ENCODE results near the gene SNX6. TPM values are rescaled to one million over a fixed set of nuclear protein-coding genes. Genes with fewer than 3 reads are reported as not detected.
"Not testable (repeated sequence)": the region's sequence is repeated elsewhere in the genome, so short reads cannot be mapped to it uniquely, and the experiment has no call there.

SNX6 gene
- total and polyA plus RNA-seq, 2 experiments from 2014 or later = 59.9 to 207 TPM

DNA sequence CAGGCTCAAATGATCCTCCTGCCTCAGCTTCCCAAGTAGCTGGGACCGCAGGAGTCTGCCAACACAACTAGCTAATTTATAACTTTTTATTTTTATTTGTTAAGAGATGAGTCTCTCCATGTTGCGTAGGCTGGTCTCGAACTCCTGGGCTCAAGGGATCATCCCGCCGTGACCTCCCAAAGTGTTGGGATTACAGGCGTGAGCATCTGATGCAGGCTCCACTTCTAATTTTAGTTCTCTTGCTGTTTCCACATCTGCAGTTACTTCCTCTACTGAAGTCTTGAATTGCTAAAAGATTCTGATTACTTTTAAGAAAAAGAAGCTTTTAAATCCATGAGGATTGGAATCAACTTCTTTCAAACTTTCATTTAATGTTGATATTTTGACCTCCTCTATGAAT lies 13.4 kb upstream of the SNX6 start:
- H3K27me3 ChIP-seq = no peaks in the 10 kb centered on the region
- H3K4me3 ChIP-seq = no peak overlapping the region
- no peaks in the 10 kb centered on the region for H3K36me3 ChIP-seq (replicated peaks; ENCODE audit: insufficient read depth, low read depth)
- no peak overlapping the region for H3K4me2 ChIP-seq
- no peaks in the 10 kb centered on the region for H3K9me2 ChIP-seq (replicated peaks; ENCODE audit: insufficient read depth)
- H3K27ac ChIP-seq = no peak overlapping the region
- no peak for DNase-seq (ENCODE audit: low spot score)
- no peaks in the 10 kb centered on the region for H4K20me1 ChIP-seq (ENCODE audit: insufficient read depth, poor library complexity, severe bottlenecking)
- H3K9me3 ChIP-seq (ENCODE audit: low read depth) = no peaks in the 10 kb centered on the region
- H2AFZ ChIP-seq = no peak overlapping the region
- TF ChIP-seq CTCF (IDR thresholded peaks at IDR 0.05; ENCODE audit: poor library complexity) (no peak), EZH2phosphoT487 (IDR thresholded peaks at IDR 0.05; ENCODE audit: low read depth, severe bottlenecking, unreplicated experiment) (no peak), EZH2 (IDR thresholded peaks at IDR 0.05; ENCODE audit: borderline replicate concordance) (no peak)
- 95% methylated on average over 6 of the region's 6 CpGs for WGBS (ENCODE audit: low lambda C conversion rate, missing lambda C conversion rate)
- no peaks in the 10 kb centered on the region for H3K79me2 ChIP-seq
- no peaks in the 10 kb centered on the region for H3K4me1 ChIP-seq (ENCODE audit: insufficient read depth)

DNA sequence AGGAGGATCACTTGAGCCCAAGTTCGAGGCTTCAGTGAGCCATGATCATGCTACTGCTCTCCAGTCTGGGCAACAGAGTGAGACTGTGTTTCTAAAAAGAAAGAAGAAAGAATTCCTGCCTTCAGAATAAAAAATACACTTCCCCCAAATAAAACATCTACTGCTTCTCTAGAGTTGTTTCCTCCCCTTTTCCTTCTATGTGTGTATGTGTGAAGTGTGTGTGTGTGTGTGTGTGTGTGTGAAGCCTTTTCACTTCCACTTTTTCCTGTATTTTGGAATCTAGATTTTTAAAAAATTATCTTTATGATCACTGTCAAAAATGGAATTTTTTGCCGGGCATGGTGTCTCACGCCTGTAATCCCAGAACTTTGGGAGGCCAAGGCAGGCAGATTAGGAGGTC lies 12.6 kb upstream of the SNX6 start:
- Histone ChIP-seq H3K9me3 (ENCODE audit: low read depth) (no peaks in the 10 kb centered on the region), H3K27me3 (no peaks in the 10 kb centered on the region), H3K9me2 (replicated peaks; ENCODE audit: insufficient read depth) (no peaks in the 10 kb centered on the region), H2AFZ (no peak overlapping the region), H3K27ac (no peak overlapping the region), H3K79me2 (no peaks in the 10 kb centered on the region), H3K4me2 (no peak overlapping the region), H4K20me1 (ENCODE audit: insufficient read depth, poor library complexity, severe bottlenecking) (no peaks in the 10 kb centered on the region), H3K4me3 (no peak overlapping the region), H3K36me3 (replicated peaks; ENCODE audit: insufficient read depth, low read depth) (no peaks in the 10 kb centered on the region), H3K4me1 (ENCODE audit: insufficient read depth) (no peaks in the 10 kb centered on the region)
- DNase-seq (ENCODE audit: low spot score) = no peak
- WGBS (ENCODE audit: low lambda C conversion rate, missing lambda C conversion rate) = 96% methylated on average over 3 of the region's 3 CpGs
- TF ChIP-seq EZH2phosphoT487 (IDR thresholded peaks at IDR 0.05; ENCODE audit: low read depth, severe bottlenecking, unreplicated experiment) (no peak), EZH2 (IDR thresholded peaks at IDR 0.05; ENCODE audit: borderline replicate concordance) (no peak), CTCF (IDR thresholded peaks at IDR 0.05; ENCODE audit: poor library complexity) (no peak)

DNA sequence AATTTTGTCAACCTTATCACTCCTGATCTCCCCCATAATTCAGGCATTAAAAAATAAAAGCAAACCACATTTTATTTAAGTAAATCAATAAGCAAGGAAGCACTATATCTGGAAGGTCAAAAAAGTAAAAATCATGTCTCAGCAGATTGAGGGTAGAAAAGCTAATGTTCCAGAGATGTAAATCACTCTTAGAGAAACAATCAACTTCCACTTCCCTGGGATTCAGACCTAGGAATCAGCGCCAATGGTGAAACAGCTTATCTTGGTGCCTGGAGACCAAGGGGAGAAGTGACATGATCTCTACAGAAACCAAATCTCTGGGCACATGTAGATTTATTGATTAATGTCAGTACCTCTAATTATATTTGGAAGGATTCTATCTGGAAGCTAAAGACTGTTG lies 10.9 kb upstream of the SNX6 start:
- TF ChIP-seq EZH2 (IDR thresholded peaks at IDR 0.05; ENCODE audit: borderline replicate concordance) (no peak), CTCF (IDR thresholded peaks at IDR 0.05; ENCODE audit: poor library complexity) (no peak), EZH2phosphoT487 (IDR thresholded peaks at IDR 0.05; ENCODE audit: low read depth, severe bottlenecking, unreplicated experiment) (no peak)
- no peaks in the 10 kb centered on the region for H4K20me1 ChIP-seq (ENCODE audit: insufficient read depth, poor library complexity, severe bottlenecking)
- no peak overlapping the region for H3K4me2 ChIP-seq
- WGBS (ENCODE audit: low lambda C conversion rate, missing lambda C conversion rate) = 97% methylated on average over 1 of the region's 1 CpG
- H3K9me3 ChIP-seq (ENCODE audit: low read depth) = no peaks in the 10 kb centered on the region
- H3K27ac ChIP-seq = no peak overlapping the region
- no peaks in the 10 kb centered on the region for H3K79me2 ChIP-seq
- no peak overlapping the region for H3K4me3 ChIP-seq
- no peak for DNase-seq (ENCODE audit: low spot score)
- no peaks in the 10 kb centered on the region for H3K36me3 ChIP-seq (replicated peaks; ENCODE audit: insufficient read depth, low read depth)
- no peaks in the 10 kb centered on the region for H3K27me3 ChIP-seq
- no peak overlapping the region for H2AFZ ChIP-seq
- H3K4me1 ChIP-seq (ENCODE audit: insufficient read depth) = no peaks in the 10 kb centered on the region
- no peaks in the 10 kb centered on the region for H3K9me2 ChIP-seq (replicated peaks; ENCODE audit: insufficient read depth)

DNA sequence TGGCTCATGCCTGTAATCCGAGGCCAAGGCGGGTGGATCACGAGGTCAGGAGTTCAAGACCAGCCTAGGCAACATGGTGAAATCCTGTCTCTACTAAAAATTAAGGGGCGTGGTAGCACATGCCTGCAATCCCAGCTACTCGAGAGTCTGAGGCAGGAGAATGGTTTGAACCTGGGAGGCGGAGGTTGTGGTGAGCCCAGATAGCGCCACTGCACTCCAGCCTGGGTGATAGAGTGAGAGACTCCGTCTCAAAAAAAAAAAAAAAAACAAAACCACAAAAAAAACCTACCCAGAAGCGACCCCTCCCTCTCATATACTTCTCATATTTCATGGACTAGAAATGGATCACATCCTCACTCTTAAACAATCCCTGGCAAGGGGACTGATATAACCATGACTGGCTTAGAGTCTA lies 4.4 kb upstream of the SNX6 start:
- DNase-seq (ENCODE audit: low spot score); H3K4me3 ChIP-seq; H3K27ac ChIP-seq; H2AFZ ChIP-seq; H3K9me3 ChIP-seq (ENCODE audit: low read depth); H3K36me3 ChIP-seq (replicated peaks; ENCODE audit: insufficient read depth, low read depth); H3K79me2 ChIP-seq; H3K4me2 ChIP-seq; H3K27me3 ChIP-seq; H3K4me1 ChIP-seq (ENCODE audit: insufficient read depth); H3K9me2 ChIP-seq (replicated peaks; ENCODE audit: insufficient read depth); H4K20me1 ChIP-seq (ENCODE audit: insufficient read depth, poor library complexity, severe bottlenecking): not testable (repeated sequence)
- WGBS (ENCODE audit: low lambda C conversion rate, missing lambda C conversion rate) = 81% methylated on average over 9 of the region's 9 CpGs
